Right lobe of liver (tissue), 6 donors: ENCODE results near the gene LYRM7. TPM values are rescaled to one million over a fixed set of nuclear protein-coding genes. Genes with fewer than 3 reads are reported as not detected.
"Not testable (repeated sequence)": the region's sequence is repeated elsewhere in the genome, so short reads cannot be mapped to it uniquely, and the experiment has no call there.

Experiments
- ATAC-seq, 4 donors: fragments of 200-7000 bp; cut with Tn5 transposase; one replicate each; pipeline ENCODE4 v1.9.1; 2020; ENCODE audit warnings: mild to moderate bottlenecking in 4 of 4, moderate library complexity in 4 of 4
- DNase-seq, 3 donors: peaks; one replicate each; pipeline ENCODE4 v3.0.0-alpha.2; 2020
- H3K27ac ChIP-seq, 3 donors: fragments of 200-600 bp; one replicate each; pipeline ENCODE4 v1.8.0; 2022
- H3K27me3 ChIP-seq, 2 donors: fragments of 200-600 bp; one replicate each; pipeline ENCODE4 v1.8.0; 2022
- H3K36me3 ChIP-seq, 4 donors: fragments of 200-600 bp; sonication (generic) in 1 of 4; one replicate each; pipeline versions ENCODE4 v1.5.1 to v1.8.0; 2017 to 2022; ENCODE audit warnings: control low read depth in 1 of 4
- H3K4me1 ChIP-seq, 4 donors: fragments of 200-600 bp; sonication (generic) in 1 of 4; one replicate each; pipeline versions ENCODE4 v1.5.1 to v1.8.0; 2017 to 2022; ENCODE audit warnings: control low read depth in 1 of 4
- H3K4me3 ChIP-seq, 3 donors: fragments of 200-600 bp; one replicate each; pipeline ENCODE4 v1.8.0; 2022
- H3K9me3 ChIP-seq, 4 donors: fragments of 200-600 bp; sonication (generic) in 1 of 4; one replicate each; pipeline versions ENCODE4 v1.5.1 to v1.8.0; 2017 to 2022; ENCODE audit warnings: control low read depth in 1 of 4
- CTCF ChIP-seq, 4 donors: fragments of 200-600 bp in 3 of 4; fragments of 450-650 bp in 1 of 4; IDR thresholded peaks; one replicate each; pipeline versions ENCODE4 v1.5.1 to v1.8.0; 2016 to 2022; ENCODE audit warnings: antibody characterized with exemption in 4 of 4, mild to moderate bottlenecking in 2 of 4
- POLR2A ChIP-seq: fragments of 450-650 bp; IDR thresholded peaks from one replicate; pipeline ENCODE4 v1.6.1; 2017; ENCODE audit warnings: antibody characterized with exemption, mild to moderate bottlenecking
- WGBS: methylation state at CpG from one replicate; pipeline ENCODE4 v1.1.6; 2018; ENCODE audit warnings: low coverage, low lambda C conversion rate; ENCODE audit not compliant: insufficient coverage; ENCODE audit errors: missing lambda C conversion rate; 5-methylcytosine and 5-hydroxymethylcytosine counted together
- intact Hi-C, 2 donors: fragments of 100-400 bp; cut with DNase I; formaldehyde crosslinking; loops; one replicate each; pipeline versions ENCODE4 v1.11.2 to v1.14.1; 2022
- total RNA-seq, 6 experiments: library from RNA; depleted of rRNA in 2 of 6; stranded (reverse); fragments of >200 nt in 2 of 6; fragmentation: NEBNext Ultra II Directional in 3 of 6; extraction: Animal tissue kit (Norgen Biotek cat#: 25700) in 3 of 6; gene quantifications; one replicate each; pipeline versions ENCODE4 v1.1.0 to v1.2.4, GENCODE V29; 2016 to 2023
- donor health status: DM: no; HTN: yes; CAD: no.
- donor health status: DM: no; HTN: no; CAD: no.
- donor health status: DM: no; HTN: no; CAD: no.
- donor health status: DM: no; HTN: yes; CAD: no.
- donor health status: DM: no; HTN: yes; CAD: no.

The LYRM7 gene
- total RNA-seq, 6 experiments from 2014 or later, result 4.4 to 9.5 (median 5.6) TPM

GRCh38 chr5:131186561-131187256, 16.0 kb downstream of the LYRM7 start:
- ATAC-seq, result no peak
- no peak for DNase-seq
- H3K4me3 ChIP-seq, result no peak overlapping the region
- H3K27ac ChIP-seq, result no peak overlapping the region
- H3K4me1 ChIP-seq, result no peaks in the 10 kb centered on the region
- H3K27me3 ChIP-seq, result no peaks in the 10 kb centered on the region
- intact Hi-C loops, result no loop called here
- H3K9me3 ChIP-seq, result no peaks in the 10 kb centered on the region
- H3K36me3 ChIP-seq, result no peaks in the 10 kb centered on the region
- 83% methylated on average over 3 of the region's 3 CpGs for whole genome bisulfite sequencing
- TF ChIP-seq CTCF (IDR thresholded peaks at IDR 0.05) (no peak), POLR2A (no peak)

- Histone ChIP-seq H3K36me3 (no peaks in the 10 kb centered on the region), H3K27me3 (no peaks in the 10 kb centered on the region), H3K4me3 (no peak overlapping the region), H3K27ac (no peak overlapping the region), H3K9me3 (no peaks in the 10 kb centered on the region), H3K4me1 (no peaks in the 10 kb centered on the region)
- WGBS, result 83% methylated on average over 2 of the region's 2 CpGs
- intact Hi-C loops, result no loop called here
- no peak for TF ChIP-seq CTCF (IDR thresholded peaks at IDR 0.05)
- TF ChIP-seq POLR2A, result no peak
- DNase-seq, result no peak
- ATAC-seq, result no peak
These were observed 22.4 kb downstream of the LYRM7 start for GRCh38 chr5:131193106-131193505.

- H3K4me3 ChIP-seq, intact Hi-C loops, DNase-seq, H3K9me3 ChIP-seq, ATAC-seq, H3K27ac ChIP-seq, H3K36me3 ChIP-seq, H3K27me3 ChIP-seq, H3K4me1 ChIP-seq: not testable (repeated sequence)
- 75% methylated on average over 2 of the region's 7 CpGs for WGBS
These were observed 23.2 kb downstream of the LYRM7 start for GRCh38 chr5:131193897-131194296.

GRCh38 chr5:131194725-131195124, 24.0 kb downstream of the LYRM7 start:
- H3K4me1 ChIP-seq, result no peaks in the 10 kb centered on the region
- no peak for TF ChIP-seq CTCF (IDR thresholded peaks at IDR 0.05)
- no peak for TF ChIP-seq POLR2A
- DNase-seq (no peak), ATAC-seq (no peak)
- no peak overlapping the region for H3K27ac ChIP-seq
- H3K36me3 ChIP-seq, result no peaks in the 10 kb centered on the region
- no peaks in the 10 kb centered on the region for H3K27me3 ChIP-seq
- intact Hi-C loops, result no loop called here
- WGBS, result 94% methylated on average over 2 of the region's 5 CpGs
- H3K4me3 ChIP-seq, result no peak overlapping the region
- H3K9me3 ChIP-seq, result no peaks in the 10 kb centered on the region

- intact Hi-C loops, result no loop called here
- TF ChIP-seq POLR2A (no peak), CTCF (IDR thresholded peaks at IDR 0.05) (no peak)
- no peak for ATAC-seq
- H3K36me3 ChIP-seq, result peaks cover 0 to 4% (median 0%) of the 10 kb centered on the region in 4 donors
- H3K9me3 ChIP-seq, result no peaks in the 10 kb centered on the region
- DNase-seq, result no peak
- no peaks in the 10 kb centered on the region for H3K4me1 ChIP-seq
- H3K27me3 ChIP-seq, result no peaks in the 10 kb centered on the region
- H3K4me3 ChIP-seq, result no peak overlapping the region
- H3K27ac ChIP-seq, result no peak overlapping the region
These were observed 25.0 kb downstream of the LYRM7 start for GRCh38 chr5:131195696-131196095.
